ENCODE data around the gene NDOR1.
A peak's percentile ranks its signal among the peaks of the same experiment; 100 is the strongest.

DNA sequence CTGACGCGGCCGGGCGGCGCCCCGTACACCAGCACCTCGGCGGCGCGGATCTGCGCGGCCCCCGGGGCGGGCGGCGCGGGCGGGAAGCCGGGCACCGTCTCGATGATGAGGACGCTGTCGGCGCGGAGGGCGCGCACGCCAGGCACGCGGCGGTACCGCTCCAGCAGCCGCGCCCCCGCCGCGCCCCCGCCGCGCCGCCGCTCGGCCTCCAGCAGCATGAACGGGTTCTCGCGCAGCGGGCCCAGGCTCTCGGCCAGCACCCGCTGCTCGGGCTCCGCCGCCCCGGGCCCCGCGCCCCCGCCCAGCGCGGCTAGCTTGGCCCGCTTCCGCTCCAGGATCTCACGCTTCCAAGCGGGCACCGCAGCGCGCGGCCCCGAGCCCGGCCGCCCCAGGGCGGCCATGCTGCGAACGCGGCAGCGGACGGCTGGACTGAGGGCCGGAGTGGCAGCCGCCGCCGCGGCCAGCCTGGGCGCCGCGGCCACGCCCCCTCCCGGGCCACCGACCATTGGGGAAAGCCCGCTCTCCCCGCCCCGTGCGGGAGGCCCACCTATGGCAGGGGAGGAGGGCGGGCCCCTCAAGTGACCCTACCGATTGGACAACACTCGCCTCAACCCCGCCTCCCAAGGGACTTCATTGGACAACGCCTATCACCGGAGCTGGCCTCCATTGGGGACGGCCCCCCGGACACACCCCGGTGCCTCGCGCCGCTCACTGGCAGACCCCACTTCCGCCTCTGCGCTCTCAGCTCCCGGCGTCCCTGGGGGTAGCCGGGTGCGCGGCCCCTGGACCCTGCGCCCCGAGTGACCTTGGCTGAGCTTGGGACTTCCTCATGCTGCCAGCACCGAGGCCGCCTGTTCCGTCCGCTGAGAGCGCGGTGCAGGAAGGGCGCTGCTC is 4.9 kb upstream of the NDOR1 start, which contains the start of gene TPRN:
- TF ChIP-seq, protein P1, sequence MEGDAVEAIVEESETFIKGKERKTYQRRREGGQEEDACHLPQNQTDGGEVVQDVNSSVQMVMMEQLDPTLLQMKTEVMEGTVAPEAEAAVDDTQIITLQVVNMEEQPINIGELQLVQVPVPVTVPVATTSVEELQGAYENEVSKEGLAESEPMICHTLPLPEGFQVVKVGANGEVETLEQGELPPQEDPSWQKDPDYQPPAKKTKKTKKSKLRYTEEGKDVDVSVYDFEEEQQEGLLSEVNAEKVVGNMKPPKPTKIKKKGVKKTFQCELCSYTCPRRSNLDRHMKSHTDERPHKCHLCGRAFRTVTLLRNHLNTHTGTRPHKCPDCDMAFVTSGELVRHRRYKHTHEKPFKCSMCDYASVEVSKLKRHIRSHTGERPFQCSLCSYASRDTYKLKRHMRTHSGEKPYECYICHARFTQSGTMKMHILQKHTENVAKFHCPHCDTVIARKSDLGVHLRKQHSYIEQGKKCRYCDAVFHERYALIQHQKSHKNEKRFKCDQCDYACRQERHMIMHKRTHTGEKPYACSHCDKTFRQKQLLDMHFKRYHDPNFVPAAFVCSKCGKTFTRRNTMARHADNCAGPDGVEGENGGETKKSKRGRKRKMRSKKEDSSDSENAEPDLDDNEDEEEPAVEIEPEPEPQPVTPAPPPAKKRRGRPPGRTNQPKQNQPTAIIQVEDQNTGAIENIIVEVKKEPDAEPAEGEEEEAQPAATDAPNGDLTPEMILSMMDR (IDR thresholded peaks at IDR 0.05): peak in 1 of 6 experiments; percentile 7
- peak; percentile 56 to 94 for TF ChIP-seq POLR2A (IDR thresholded peaks at IDR 0.05)

All from thyroid gland (tissue), 4 donors.